Liver (tissue), 9 donors: ENCODE results near the gene CLDN24. TPM values are rescaled to one million over a fixed set of nuclear protein-coding genes. Genes with fewer than 3 reads are reported as not detected.

ENCODE experiments used
- DNase-seq: peaks from one replicate; pipeline ENCODE4 v3.0.0-alpha.2; 2017; ENCODE audit warnings: low spot score
- H3K27ac ChIP-seq, 2 donors: one replicate each; pipeline ENCODE4 v1.7.0; 2013; ENCODE audit warnings: inconsistent platforms in 2 of 2, low read length in 2 of 2, control low read depth in 1 of 2, low read depth in 1 of 2, mild to moderate bottlenecking in 1 of 2
- H3K27me3 ChIP-seq, 4 donors: one replicate each; pipeline versions ENCODE4 v1.6.1 to v1.7.0; 2013; ENCODE audit warnings: low read length in 3 of 4, inconsistent platforms in 1 of 4, mild to moderate bottlenecking in 1 of 4, moderate library complexity in 1 of 4; ENCODE audit not compliant: control insufficient read depth in 4 of 4, insufficient read depth in 4 of 4
- H3K36me3 ChIP-seq, 4 donors: one replicate each; pipeline versions ENCODE4 v1.6.1 to v1.7.0; 2013; ENCODE audit warnings: low read length in 3 of 4, mild to moderate bottlenecking in 3 of 4, low read depth in 1 of 4, moderate library complexity in 1 of 4; ENCODE audit not compliant: control insufficient read depth in 4 of 4, insufficient read depth in 3 of 4
- H3K4me1 ChIP-seq, 4 donors: one replicate each; pipeline versions ENCODE4 v1.6.1 to v1.7.0; 2013; ENCODE audit warnings: low read length in 3 of 4, mild to moderate bottlenecking in 3 of 4, moderate library complexity in 1 of 4; ENCODE audit not compliant: control insufficient read depth in 4 of 4, insufficient read depth in 4 of 4
- H3K4me3 ChIP-seq, 3 donors: one replicate each; pipeline versions ENCODE4 v1.6.1 to v1.7.0; 2013; ENCODE audit warnings: low read length in 3 of 3, control low read depth in 1 of 3, low read depth in 1 of 3, mild to moderate bottlenecking in 1 of 3
- H3K9ac ChIP-seq, 2 donors: one replicate each; pipeline ENCODE4 v1.7.0; 2013; ENCODE audit warnings: low read length in 2 of 2, mild to moderate bottlenecking in 2 of 2, moderate library complexity in 2 of 2, control low read depth in 1 of 2, low read depth in 1 of 2
- H3K9me3 ChIP-seq, 4 donors: one replicate each; pipeline versions ENCODE4 v1.6.1 to v1.7.0; 2013; ENCODE audit warnings: low read length in 3 of 4; ENCODE audit not compliant: control insufficient read depth in 4 of 4
- EGR1 ChIP-seq, 2 donors: IDR thresholded peaks; 2 replicates each; pipeline ENCODE4 v1.6.1; 2016 to 2018; ENCODE audit warnings: antibody characterized with exemption in 2 of 2, low read depth in 2 of 2
- FOXA1 ChIP-seq: IDR thresholded peaks from 2 replicates; pipeline ENCODE4 v1.6.1; 2016; ENCODE audit warnings: antibody characterized with exemption
- FOXA2 ChIP-seq: IDR thresholded peaks from 2 replicates; pipeline ENCODE4 v1.6.1; 2016; ENCODE audit warnings: antibody characterized with exemption
- GABPA ChIP-seq, 2 donors: IDR thresholded peaks in 1 of 2; conservative IDR thresholded peaks in 1 of 2; 2 replicates each; pipeline ENCODE4 v1.6.1; 2016; ENCODE audit warnings: antibody characterized with exemption in 2 of 2, mild to moderate bottlenecking in 1 of 2, moderate library complexity in 1 of 2
- HNF4A ChIP-seq, 2 donors: conservative IDR thresholded peaks; 2 replicates each; pipeline ENCODE4 v1.6.1; 2016; ENCODE audit warnings: antibody characterized with exemption in 2 of 2, mild to moderate bottlenecking in 2 of 2
- JUND ChIP-seq, 2 donors: IDR thresholded peaks; 2 replicates each; pipeline ENCODE4 v1.6.1; 2016; ENCODE audit warnings: antibody characterized with exemption in 2 of 2
- NR2F2 ChIP-seq: IDR thresholded peaks from 2 replicates; pipeline ENCODE4 v1.6.1; 2016; ENCODE audit warnings: antibody characterized with exemption
- RAD21 ChIP-seq, 2 donors: IDR thresholded peaks; 2 replicates each; pipeline ENCODE4 v1.6.1; 2016; ENCODE audit warnings: antibody characterized with exemption in 2 of 2, mild to moderate bottlenecking in 2 of 2
- RXRA ChIP-seq, 2 donors: IDR thresholded peaks; 2 replicates each; pipeline ENCODE4 v1.6.1; 2017 to 2018; ENCODE audit warnings: antibody characterized with exemption in 2 of 2, mild to moderate bottlenecking in 1 of 2
- SP1 ChIP-seq: IDR thresholded peaks from 2 replicates; pipeline ENCODE4 v1.6.1; 2018; ENCODE audit warnings: antibody characterized with exemption, mild to moderate bottlenecking
- TAF1 ChIP-seq: conservative IDR thresholded peaks from 2 replicates; pipeline ENCODE4 v1.6.1; 2016; ENCODE audit warnings: antibody characterized with exemption, mild to moderate bottlenecking
- YY1 ChIP-seq: IDR thresholded peaks from 2 replicates; pipeline ENCODE4 v1.6.1; 2016; ENCODE audit warnings: antibody characterized with exemption, mild to moderate bottlenecking
- WGBS: extraction: QIAGEN DNeasy Blood & Tissue Kit; methylation state at CpG from one replicate; pipeline ENCODE4 v1.1.7; 2013; 5-methylcytosine and 5-hydroxymethylcytosine counted together
- polyA plus RNA-seq, 2 donors: library from polyadenylated mRNA; stranded (reverse) in 1 of 2; unstranded in 1 of 2; fragments of 200-250 nt in 1 of 2; fragments of >200 nt in 1 of 2; fragmentation: Nextera tagmentation in 1 of 2; extraction: Ambion mirVana in 1 of 2; gene quantifications; one replicate each; pipeline versions ENCODE4 v1.2.1 to v1.2.3, GENCODE V29; 2013 to 2015
- total RNA-seq, 2 donors: library from RNA; depleted of rRNA; stranded (reverse); fragments of >200 nt; gene quantifications; one replicate each; pipeline ENCODE4 v1.2.3, GENCODE V29; 2014
- TF ChIP-seq, protein P1 (sequence below): IDR thresholded peaks from 2 replicates; pipeline ENCODE4 v1.6.1; 2016; ENCODE audit warnings: antibody characterized with exemption
- TF ChIP-seq, protein P2 (sequence below): IDR thresholded peaks from 2 replicates; pipeline ENCODE4 v1.6.1; 2016; ENCODE audit warnings: antibody characterized with exemption
- TF ChIP-seq, protein P3 (sequence below): IDR thresholded peaks from 2 replicates; pipeline ENCODE4 v1.6.1; 2016; ENCODE audit warnings: antibody characterized with exemption
- TF ChIP-seq, protein P4 (sequence below): fragments of 150-350 bp; IDR thresholded peaks from 2 replicates; pipeline ENCODE4 v1.5.1; 2017; ENCODE audit warnings: improper control_type of control experiment, low read depth, low read length; ENCODE audit not compliant: missing input control
- TF ChIP-seq, protein P5 (sequence below): IDR thresholded peaks from 2 replicates; pipeline ENCODE4 v1.6.1; 2016; ENCODE audit warnings: antibody characterized with exemption, mild to moderate bottlenecking
- donor health status: healthy.
- donor health status: healthy.
- donor health status: healthy.
- donor health status: healthy.
- donor health status: healthy.

The CLDN24 gene
- total and polyA plus RNA-seq, 4 donors, result not detected

DNA sequence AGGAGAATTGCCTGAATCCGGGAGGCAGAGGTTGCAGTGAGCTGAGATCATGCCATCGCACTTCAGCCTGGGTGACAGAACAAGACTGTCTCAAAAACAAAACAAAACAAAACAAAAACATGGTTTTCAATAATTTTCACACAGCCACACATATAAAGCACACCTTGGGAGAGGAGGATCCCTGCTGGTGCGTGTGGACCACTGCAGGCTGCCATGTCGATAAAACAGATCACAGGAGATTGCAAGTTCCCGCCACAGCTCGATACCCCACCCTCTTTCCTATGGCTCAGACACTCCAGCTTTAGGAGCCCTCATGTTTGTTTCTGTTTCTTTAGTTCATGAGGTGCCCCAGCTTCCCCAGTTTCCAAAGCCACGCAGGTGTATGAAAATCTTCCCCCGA, 31.3 kb upstream of the CLDN24 start:
- Histone ChIP-seq H3K36me3 (no peaks in the 10 kb centered on the region), H3K9ac (no peak overlapping the region), H3K4me3 (no peak overlapping the region), H3K27me3 (no peaks in the 10 kb centered on the region), H3K4me1 (peaks cover 0 to 4% (median 0%) of the 10 kb centered on the region in 4 donors), H3K9me3 (no peaks in the 10 kb centered on the region), H3K27ac (no peak overlapping the region)
- TF ChIP-seq NR2F2, result no peak
- TF ChIP-seq, protein P1, sequence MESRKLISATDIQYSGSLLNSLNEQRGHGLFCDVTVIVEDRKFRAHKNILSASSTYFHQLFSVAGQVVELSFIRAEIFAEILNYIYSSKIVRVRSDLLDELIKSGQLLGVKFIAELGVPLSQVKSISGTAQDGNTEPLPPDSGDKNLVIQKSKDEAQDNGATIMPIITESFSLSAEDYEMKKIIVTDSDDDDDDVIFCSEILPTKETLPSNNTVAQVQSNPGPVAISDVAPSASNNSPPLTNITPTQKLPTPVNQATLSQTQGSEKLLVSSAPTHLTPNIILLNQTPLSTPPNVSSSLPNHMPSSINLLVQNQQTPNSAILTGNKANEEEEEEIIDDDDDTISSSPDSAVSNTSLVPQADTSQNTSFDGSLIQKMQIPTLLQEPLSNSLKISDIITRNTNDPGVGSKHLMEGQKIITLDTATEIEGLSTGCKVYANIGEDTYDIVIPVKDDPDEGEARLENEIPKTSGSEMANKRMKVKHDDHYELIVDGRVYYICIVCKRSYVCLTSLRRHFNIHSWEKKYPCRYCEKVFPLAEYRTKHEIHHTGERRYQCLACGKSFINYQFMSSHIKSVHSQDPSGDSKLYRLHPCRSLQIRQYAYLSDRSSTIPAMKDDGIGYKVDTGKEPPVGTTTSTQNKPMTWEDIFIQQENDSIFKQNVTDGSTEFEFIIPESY, result no peak
- no peak for TF ChIP-seq SP1
- TF ChIP-seq HNF4A (conservative IDR thresholded peaks at IDR 0.05), result no peak
- TF ChIP-seq JUND (IDR thresholded peaks at IDR 0.05), result no peak
- WGBS, result 91% methylated on average over 8 of the region's 8 CpGs
- no peak for DNase-seq

DNA sequence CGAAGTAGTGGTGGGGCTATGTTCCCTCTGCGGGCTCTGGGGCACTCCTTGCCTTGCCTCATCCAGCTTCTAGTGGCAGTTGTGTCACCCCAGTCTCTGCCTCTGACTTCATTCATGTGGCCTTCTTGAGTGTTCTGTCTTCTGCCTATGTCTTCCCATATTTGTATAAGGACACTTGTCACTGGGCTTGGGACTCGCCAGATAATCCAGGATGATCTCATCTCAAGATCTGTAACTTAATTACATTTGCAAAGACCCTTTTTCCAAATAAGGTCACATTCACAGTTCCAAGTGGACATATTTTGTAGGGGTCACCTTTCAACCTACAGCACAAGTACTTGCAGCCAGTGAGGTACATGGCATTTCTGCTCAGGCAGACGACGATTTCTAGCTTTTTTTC, 30.3 kb upstream of the CLDN24 start:
- Histone ChIP-seq H3K27me3 (no peaks in the 10 kb centered on the region), H3K36me3 (no peaks in the 10 kb centered on the region), H3K27ac (no peak overlapping the region), H3K4me1 (peaks cover 0 to 4% (median 0%) of the 10 kb centered on the region in 4 donors), H3K9me3 (no peaks in the 10 kb centered on the region), H3K4me3 (no peak overlapping the region), H3K9ac (no peak overlapping the region)
- DNase-seq, result no peak
- 89% methylated on average over 5 of the region's 5 CpGs for WGBS
- TF ChIP-seq JUND (IDR thresholded peaks at IDR 0.05) (no peak), NR2F2 (no peak), RAD21 (IDR thresholded peaks at IDR 0.05) (no peak), RXRA (IDR thresholded peaks at IDR 0.05) (no peak), TAF1 (no peak), GABPA (IDR thresholded peaks at IDR 0.05 in 1 of 2, conservative IDR thresholded peaks at IDR 0.05 in 1 of 2) (no peak), FOXA2 (no peak), HNF4A (conservative IDR thresholded peaks at IDR 0.05) (no peak), FOXA1 (no peak), SP1 (no peak), EGR1 (IDR thresholded peaks at IDR 0.05; ENCODE audit: low read depth in 2 of 2) (no peak), YY1 (no peak)
- TF ChIP-seq, protein P2, sequence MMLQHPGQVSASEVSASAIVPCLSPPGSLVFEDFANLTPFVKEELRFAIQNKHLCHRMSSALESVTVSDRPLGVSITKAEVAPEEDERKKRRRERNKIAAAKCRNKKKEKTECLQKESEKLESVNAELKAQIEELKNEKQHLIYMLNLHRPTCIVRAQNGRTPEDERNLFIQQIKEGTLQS, result no peak
- TF ChIP-seq, protein P3, sequence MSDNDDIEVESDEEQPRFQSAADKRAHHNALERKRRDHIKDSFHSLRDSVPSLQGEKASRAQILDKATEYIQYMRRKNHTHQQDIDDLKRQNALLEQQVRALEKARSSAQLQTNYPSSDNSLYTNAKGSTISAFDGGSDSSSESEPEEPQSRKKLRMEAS, result no peak
- TF ChIP-seq, protein P4, sequence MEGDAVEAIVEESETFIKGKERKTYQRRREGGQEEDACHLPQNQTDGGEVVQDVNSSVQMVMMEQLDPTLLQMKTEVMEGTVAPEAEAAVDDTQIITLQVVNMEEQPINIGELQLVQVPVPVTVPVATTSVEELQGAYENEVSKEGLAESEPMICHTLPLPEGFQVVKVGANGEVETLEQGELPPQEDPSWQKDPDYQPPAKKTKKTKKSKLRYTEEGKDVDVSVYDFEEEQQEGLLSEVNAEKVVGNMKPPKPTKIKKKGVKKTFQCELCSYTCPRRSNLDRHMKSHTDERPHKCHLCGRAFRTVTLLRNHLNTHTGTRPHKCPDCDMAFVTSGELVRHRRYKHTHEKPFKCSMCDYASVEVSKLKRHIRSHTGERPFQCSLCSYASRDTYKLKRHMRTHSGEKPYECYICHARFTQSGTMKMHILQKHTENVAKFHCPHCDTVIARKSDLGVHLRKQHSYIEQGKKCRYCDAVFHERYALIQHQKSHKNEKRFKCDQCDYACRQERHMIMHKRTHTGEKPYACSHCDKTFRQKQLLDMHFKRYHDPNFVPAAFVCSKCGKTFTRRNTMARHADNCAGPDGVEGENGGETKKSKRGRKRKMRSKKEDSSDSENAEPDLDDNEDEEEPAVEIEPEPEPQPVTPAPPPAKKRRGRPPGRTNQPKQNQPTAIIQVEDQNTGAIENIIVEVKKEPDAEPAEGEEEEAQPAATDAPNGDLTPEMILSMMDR, result no peak
- TF ChIP-seq, protein P5, sequence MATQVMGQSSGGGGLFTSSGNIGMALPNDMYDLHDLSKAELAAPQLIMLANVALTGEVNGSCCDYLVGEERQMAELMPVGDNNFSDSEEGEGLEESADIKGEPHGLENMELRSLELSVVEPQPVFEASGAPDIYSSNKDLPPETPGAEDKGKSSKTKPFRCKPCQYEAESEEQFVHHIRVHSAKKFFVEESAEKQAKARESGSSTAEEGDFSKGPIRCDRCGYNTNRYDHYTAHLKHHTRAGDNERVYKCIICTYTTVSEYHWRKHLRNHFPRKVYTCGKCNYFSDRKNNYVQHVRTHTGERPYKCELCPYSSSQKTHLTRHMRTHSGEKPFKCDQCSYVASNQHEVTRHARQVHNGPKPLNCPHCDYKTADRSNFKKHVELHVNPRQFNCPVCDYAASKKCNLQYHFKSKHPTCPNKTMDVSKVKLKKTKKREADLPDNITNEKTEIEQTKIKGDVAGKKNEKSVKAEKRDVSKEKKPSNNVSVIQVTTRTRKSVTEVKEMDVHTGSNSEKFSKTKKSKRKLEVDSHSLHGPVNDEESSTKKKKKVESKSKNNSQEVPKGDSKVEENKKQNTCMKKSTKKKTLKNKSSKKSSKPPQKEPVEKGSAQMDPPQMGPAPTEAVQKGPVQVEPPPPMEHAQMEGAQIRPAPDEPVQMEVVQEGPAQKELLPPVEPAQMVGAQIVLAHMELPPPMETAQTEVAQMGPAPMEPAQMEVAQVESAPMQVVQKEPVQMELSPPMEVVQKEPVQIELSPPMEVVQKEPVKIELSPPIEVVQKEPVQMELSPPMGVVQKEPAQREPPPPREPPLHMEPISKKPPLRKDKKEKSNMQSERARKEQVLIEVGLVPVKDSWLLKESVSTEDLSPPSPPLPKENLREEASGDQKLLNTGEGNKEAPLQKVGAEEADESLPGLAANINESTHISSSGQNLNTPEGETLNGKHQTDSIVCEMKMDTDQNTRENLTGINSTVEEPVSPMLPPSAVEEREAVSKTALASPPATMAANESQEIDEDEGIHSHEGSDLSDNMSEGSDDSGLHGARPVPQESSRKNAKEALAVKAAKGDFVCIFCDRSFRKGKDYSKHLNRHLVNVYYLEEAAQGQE, result no peak
